Urothelium cell line (cell line): Measurements from ENCODE around the gene C6orf120.

Experiments
- DNase-seq: peaks from one replicate; pipeline ENCODE4 v3.0.0; 2011; ENCODE audit warnings: low spot score, mixed read lengths
- FAIRE-seq: peaks from 2 replicates; lab custom pipeline; 2011; peaks lifted over from hg19 to GRCh38; lab: Jason Lieb, UNC

Gene C6orf120

DNA sequence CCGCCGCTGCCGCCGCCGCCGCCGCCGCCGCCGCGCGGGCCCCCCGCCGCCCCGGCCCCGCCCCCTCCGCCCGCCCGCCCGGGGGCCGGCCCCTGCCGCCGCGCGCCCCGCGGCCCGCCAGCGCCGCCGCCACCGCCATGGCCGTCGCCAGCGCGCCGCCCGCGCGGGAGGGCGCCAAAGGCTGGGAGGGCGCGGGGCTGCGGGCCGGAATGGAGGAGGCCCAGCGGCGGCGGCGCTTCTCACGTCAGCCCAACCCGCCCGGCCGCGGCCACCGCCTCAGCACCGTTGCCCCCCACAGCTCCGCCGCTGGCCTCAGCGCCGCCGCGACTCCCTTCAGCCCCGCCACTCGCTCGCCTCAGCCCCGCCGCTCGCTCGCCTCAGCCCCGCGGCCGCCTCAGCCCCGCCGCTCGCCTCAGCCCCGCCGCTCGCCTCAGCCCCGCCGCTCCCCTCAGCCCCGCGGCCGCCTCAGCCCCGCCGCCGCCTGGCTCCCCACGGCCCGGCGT lies 22.1 kb downstream of the C6orf120 start:
- FAIRE-seq (no peak), DNase-seq (peak; percentile 68)

DNA sequence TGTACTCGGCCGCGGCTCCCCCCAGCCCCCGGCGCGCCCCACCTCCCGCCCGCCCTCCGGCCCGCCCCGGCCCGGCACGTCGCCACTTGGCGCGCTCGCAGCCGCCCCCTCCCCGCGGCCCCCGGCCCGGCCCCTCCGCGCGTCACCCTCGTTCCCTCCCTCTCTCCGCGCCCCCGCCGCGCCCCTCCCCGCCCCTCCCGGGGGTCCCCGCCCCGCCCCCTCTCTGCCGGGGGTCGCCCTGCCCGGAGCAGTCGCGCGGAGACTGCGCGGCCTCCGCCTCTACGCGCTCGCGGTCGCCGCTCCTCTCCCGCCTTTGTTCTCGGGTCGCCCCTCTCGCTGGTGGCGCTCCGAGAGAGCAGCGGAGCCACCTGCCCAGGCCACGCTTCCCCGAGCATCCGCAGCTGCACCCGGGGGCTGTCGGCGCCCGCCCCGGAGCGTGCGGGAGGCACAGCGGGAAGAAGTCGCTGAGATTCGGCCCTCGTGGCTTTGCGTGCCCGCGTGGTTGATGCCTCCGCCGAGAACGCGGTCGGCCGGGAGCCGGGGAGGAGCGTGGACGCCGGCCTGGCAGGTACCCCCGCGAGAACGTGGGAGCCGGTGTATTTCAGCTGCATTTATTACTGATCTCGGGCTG lies 22.7 kb downstream of the C6orf120 start, which contains the start of gene PHF10:
PHF10 (minus strand) TSS at position 7 of the 631 bp plus-strand sequence. CDS start 569 bp downstream, outside the sequence.
- DNase-seq (peak; percentile 75), FAIRE-seq (no peak)

DNA sequence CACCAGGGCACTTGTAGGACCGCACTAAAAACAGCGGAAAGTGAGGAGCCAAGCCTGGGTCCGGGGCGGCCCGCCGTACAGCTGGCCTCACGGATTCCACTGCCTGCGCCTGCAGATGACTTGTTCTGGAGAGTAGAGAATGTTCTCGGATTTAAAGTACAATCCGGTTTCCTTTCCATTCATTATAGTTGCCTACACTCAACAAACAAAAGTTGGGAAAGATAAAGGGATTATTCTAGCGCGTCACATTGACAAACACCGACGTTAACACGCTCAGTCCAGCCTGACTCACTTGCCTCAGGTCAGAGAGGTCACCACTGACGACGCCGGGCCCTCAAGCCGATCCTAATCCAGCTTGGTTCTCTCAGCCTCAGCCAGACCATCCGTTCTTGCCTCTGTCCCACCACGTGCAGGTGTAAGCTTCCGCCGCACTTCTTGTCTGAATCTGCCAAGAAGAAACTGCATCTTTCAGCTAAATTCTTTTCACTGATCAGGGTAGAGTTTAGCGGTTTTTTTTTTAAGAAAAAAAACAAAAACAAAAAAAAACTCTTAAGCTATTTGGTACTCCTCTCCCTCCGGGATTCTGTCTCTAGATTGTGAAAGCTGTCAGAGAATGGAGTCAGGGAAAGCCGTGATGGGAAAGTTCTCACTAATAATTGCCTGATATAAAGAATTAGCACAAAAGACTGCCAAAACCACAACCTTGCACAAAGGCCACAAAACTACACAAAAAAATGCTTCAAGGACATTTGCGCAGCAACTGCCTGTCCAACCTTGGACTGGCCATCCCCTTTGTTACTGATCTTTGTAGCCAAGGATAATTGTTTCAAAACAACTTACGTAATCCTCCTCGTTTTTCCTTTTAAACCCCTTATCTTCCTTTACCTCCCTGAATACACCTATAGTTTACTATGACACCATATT lies 23.5 kb downstream of the C6orf120 start:
- no peak for DNase-seq
- FAIRE-seq = no peak

DNA sequence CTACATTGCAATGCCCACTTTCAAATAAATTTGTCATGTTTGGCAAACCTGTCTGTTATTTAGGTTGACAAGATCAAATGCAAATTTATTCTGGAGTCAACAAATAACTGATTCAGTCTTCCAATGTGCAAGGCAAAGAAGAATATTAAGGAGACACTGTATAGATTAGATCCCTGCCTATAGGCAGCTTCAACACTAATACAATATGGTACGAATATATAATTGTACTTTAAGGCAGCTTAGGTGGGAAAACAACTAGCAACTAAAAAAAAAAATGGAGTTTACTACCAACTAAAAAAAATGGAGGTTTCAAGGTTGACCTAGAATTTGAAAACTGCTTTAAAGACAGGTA lies 24.1 kb downstream of the C6orf120 start:
- no peak for FAIRE-seq

DNA sequence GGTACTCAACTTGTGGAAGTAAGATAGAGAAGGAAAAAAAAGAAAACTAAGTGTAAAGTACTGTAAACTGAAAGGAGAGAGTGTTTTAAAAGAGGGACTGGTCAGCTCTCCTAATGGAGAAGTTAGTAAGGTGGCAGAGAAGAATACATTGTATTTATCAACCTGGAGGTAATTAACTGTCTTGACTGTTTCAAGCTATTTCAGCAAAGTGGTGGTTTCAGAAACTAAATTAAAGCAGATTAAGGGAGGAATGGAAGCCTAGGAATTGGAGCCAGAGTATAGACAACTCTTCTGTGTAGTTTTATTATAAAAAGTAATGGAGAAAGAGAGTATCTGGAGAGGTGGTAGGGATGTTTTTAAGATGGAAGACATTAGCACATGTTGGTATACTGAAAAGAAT lies 25.0 kb downstream of the C6orf120 start:
- DNase-seq = no peak
- no peak for FAIRE-seq

More for the DNA sequence above, 24.1 kb downstream of the C6orf120 start:
- DNase-seq = no peak

DNA sequence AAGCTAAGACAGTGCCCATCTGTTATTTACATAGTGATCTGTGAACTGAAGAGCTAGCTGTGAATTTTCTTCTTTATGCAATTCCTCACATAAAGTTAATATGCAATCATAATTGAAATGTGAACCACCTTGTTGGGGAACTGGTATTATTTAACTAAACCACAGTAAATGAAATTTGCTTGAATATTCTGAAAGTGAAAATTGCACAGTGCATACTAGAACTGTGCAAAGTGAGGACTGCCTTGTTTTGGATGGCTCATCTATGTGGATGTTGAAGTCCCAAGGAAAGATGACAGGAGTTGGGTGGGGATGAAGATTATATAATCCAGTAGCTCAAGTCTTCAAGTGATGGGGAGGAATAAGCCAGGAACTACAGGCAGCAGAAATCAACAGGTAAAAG lies 28.0 kb downstream of the C6orf120 start:
- no peak for FAIRE-seq
- no peak for DNase-seq

DNA sequence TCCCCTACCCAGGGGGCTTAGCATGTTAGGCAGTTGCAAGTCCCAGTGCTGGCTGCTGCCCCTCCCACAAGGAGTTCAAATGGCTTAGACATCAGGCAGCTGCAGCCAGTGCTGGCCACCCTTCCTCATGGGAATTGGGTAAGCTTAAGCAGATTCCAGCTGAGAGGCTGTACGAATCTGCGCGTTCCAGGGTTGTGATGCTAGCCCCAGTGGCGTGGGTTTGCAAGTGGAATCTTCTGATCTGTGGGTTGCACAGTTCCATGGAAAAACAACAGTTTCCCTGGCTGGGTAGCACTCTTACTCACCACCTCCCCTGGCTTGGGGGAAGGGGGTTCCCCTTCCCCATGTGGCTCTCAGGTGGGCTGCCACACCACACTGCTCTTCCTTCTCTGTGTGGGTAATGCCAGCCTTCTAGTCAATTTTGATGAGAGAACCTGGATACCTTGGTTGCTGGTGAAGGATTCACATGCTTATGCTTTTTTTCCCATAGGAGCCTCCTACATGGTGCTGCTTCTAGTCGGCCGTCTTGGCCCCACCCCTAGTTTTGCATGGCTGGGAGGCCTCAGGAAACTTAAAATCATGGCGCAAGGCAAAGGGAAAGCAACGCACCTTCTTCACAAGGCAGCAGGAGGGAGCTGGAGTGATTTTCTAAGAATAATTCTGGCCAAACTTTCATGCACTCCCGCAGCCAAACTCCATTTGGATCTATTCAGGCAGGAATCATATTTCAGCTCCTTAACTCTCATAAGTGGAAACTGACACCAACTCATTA lies 36.5 kb downstream of the C6orf120 start:
- FAIRE-seq = no peak
- no peak for DNase-seq

DNA sequence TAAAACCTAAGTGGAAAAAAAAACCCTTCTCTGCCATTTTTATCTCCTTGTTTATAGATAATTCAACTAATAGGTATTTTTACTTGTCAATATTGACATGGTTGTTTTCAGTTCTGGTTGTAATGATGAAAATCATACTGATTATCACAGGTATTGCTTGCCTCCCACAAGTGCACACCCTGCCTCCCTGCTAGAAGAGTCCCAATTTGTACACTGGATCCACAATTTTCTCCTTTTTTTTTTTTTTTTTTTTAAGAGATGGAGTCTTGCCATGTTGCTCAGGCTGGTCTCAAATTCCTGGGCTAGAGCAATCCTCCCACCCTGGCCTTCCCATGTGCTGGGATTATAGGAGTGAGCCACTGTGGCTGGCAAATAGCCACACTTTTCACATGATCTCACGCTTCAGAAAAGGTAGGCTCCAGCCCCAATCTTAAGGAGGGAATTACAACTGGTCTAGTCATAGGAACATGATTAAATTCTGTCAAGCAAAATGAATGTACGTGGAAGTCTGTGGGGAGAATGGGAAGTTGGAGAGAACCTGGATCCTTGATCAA lies 37.1 kb downstream of the C6orf120 start:
- no peak for DNase-seq
- no peak for FAIRE-seq

DNA sequence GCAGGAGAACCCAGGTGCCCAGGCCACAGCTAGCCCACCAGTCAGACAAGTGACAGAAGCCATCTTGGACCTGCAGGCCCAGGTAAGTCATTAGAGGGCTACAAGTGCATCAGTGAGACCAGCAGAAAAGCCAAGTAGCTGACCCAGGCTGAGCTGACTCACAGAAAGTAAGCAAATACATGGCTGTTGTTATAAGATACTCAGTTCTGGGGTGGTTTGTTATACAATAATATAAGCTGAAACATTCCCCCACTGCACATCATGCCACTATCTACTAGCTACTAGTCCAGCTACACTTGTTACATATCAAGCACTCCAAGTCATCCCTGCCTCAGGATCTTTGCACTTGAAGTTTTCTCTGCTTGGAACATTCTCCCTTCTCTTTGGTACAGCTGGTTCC lies 39.4 kb downstream of the C6orf120 start:
- no peak for DNase-seq
- FAIRE-seq = no peak

DNA sequence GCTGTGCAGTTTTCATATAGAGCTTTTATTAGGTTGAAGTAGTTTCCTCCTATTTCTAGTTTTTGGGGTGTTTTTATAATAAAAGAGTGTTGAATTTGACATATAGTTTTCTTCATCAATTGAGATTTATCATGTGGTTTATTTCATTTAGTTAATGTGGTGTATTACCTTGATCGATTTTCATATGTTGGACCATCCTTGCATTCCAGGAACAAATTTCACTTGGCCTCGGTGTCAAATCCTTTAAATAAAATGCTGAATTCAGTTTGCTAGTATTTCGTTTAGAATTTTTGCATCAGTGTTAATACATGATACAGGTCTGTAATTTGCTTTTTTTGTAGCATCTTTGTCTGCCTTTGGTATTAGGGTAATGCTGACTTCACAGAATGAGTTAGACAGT lies 43.5 kb downstream of the C6orf120 start:
- DNase-seq (no peak), FAIRE-seq (no peak)

DNA sequence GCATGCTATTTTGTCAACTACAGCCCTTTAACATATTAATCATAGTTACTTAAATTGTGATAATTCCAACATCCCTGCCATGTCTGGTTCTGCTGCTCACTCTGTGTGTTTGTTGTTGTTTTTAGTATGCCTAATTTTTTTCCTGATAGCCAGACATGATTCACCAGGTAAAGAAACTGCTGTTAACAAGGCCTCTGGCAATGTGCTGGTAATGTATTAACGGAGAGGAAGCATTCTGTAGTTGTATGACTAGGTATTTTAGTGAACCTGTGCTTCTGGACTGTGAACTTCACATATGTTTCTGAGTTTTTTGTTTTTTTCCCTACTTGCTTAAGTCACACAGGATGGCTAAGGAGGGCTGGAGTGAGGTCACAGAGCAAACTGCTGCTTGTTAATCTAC lies 44.6 kb downstream of the C6orf120 start:
- FAIRE-seq = no peak
- no peak for DNase-seq

DNA sequence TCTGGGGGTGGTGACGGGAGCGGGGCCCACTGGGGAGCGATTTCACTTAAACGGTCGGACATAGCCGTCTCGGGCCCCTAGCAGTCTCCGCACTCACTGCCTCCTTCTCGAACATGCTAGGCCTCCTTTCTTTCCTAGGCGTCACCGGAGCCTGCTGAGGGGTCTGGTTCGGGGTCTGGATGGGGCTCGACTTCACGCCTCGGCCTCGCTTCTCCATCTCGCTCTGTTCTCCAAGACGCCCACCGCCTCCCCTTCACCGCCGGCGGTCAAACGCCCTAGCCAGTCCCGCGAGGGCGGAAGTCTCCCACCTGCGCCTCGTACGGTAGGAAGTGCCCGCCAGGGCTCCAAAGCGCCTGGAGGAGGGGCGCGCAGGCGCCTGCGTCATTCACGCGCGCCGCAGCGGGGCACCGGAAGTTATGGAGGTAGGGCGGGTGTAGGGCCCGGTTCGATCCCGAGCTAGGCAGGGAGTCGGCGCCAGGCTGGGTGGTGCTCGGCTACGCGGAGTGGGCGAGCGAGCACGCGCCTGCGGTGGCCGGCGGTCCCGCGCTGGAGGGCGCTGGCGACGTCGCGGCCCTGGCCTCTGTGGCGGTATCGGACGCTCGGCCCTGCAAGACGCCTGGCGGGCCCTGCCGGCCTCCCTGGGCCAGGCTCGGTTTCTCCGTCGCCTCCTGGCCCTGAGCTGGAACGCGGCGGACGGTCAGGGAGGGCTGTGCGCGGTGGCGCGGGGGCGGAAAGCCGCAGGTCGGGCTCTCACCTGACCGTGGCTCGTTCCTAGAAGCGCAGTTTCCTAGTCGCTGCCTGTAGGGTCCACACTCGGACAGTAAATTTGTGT lies 49.5 kb downstream of the C6orf120 start, which contains the start of the genes DYNLT2 and ERMARD:
DYNLT2 (minus strand) TSS at position 331 of the 832 bp plus-strand sequence; CDS start at position 217, 114 bp downstream.
ERMARD (plus strand) TSS at position 381 of the 832 bp plus-strand sequence; CDS start at position 417, 36 bp downstream.
- FAIRE-seq (peak; percentile 55), DNase-seq (peak; percentile 94)

DNA sequence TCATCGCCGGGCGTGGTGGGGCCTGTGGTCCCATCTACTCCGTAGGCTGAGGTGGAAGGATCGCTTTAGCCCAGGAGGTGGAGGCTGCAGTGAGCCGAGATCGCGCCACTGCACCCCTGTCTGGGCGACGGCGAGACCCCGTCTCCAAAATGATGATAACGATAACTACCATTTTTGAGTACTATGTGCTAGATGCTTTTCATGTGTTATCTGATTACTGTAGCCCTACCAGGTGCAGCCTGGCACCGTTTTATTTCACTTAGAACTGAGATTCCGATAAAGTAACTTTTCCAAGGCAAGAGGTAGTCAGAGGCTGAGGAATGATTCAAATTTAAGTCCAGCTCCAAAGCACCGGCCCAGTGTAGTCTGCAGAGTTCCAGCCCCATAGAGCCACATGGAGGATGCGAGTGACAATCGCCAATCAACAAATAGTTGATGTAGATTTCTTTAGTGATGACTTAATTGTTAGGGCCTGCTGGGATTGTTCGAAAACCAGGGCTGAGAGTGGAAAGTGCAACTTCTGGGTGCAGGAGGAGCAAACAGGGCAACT lies 50.2 kb downstream of the C6orf120 start:
- FAIRE-seq = peak; percentile 48

More for the DNA sequence above, 50.2 kb downstream of the C6orf120 start:
- no peak for DNase-seq
